ENCODE data around the gene STIP1. TPM values are rescaled to one million over a fixed set of nuclear protein-coding genes. Genes with fewer than 3 reads are reported as not detected.

The STIP1 gene
- total and polyA plus RNA-seq, 9 of the 15 experiments (the other 6 are each of a cell fraction or from before 2014, with no cell fraction given): 58.1 to 465 (median 346) TPM

DNA sequence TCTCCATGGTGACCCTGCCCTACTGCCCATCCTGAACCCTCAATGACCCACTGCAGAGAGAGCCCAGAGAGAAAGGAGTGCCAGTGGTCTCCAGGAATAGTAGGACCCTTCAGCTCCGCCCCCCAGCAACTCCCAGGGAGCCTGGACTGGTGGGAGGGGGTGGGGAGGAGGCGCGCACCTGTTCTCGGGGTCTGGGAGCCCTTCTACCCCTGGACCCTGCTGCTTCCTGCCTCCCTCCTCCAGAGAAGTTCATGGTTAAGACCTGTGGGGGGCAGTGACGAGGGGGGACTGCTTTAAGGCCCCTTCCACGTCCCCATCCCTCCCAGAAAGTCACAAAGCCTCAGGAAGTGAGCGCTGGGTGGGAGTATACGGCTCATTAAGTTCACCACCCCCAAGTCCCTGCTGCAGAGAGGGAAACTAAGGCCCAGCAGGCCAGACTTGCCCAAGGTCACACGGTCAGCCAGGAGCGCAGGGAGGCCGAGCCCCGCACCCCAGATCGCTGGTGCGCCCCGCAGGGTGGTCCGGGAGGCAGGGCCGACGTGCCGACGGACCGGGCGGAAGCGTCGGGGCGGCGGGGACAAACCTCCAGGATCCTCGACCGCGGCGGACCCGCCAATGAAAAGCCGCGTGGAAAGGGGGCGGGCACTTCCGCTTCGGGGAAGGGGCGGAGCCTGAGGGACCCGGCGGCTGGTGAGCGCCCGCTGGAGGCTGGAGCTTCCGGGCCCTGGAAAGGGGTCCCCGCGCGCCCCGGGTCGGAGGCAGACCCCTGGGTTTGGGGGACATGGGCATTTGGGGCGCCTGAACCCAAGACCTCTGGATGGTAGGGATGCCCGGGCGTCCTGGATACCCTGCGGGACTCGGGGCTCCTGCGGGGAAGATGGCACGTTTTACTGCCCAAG is 39.9 kb downstream of the STIP1 start, which contains the start of the genes NUDT22 and TRPT1 (continued):
- no peak for TF ChIP-seq HNRNPH1 (optimal IDR thresholded peaks at IDR 0.05; ENCODE audit: low read depth, low read length)
- TF ChIP-seq ZNF146 (CRISPR knock-in tag; IDR thresholded peaks at IDR 0.05; ENCODE audit: unreplicated experiment): no peak
- 0 out of 4 replicates have a peak, but pooled peaks of 1 of the 2 experiments have one; percentile 28 for TF ChIP-seq HDAC1 (IDR thresholded peaks at IDR 0.05)
- TF ChIP-seq ZNF143 (CRISPR knock-in tag; IDR thresholded peaks at IDR 0.05): 0 out of 2 replicates have a peak, but pooled peaks have one; percentile 38
- peak; percentile 16; the same call in 1 of the 2 replicates for TF ChIP-seq CC2D1A (IDR thresholded peaks at IDR 0.05)
- 0 out of 2 replicates have a peak, but pooled peaks have one; percentile 48 for TF ChIP-seq HDAC2 (IDR thresholded peaks at IDR 0.05)
- peak; percentile 87 for TF ChIP-seq SP1 (CRISPR knock-in tag; IDR thresholded peaks at IDR 0.05)
- TF ChIP-seq, protein P1, sequence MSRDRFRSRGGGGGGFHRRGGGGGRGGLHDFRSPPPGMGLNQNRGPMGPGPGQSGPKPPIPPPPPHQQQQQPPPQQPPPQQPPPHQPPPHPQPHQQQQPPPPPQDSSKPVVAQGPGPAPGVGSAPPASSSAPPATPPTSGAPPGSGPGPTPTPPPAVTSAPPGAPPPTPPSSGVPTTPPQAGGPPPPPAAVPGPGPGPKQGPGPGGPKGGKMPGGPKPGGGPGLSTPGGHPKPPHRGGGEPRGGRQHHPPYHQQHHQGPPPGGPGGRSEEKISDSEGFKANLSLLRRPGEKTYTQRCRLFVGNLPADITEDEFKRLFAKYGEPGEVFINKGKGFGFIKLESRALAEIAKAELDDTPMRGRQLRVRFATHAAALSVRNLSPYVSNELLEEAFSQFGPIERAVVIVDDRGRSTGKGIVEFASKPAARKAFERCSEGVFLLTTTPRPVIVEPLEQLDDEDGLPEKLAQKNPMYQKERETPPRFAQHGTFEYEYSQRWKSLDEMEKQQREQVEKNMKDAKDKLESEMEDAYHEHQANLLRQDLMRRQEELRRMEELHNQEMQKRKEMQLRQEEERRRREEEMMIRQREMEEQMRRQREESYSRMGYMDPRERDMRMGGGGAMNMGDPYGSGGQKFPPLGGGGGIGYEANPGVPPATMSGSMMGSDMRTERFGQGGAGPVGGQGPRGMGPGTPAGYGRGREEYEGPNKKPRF (IDR thresholded peaks at IDR 0.05; ENCODE audit: low read depth, low read length): no peak
